BE2C (cell line): ENCODE measurements around the gene CD83.
A peak's percentile ranks its signal among the peaks of the same experiment; 100 is the strongest.

ENCODE experiments used
- DNase-seq: peaks from one replicate; pipeline ENCODE4 v3.0.0-alpha.2; 2020
- H3K27me3 ChIP-seq: fragments of 250-450 bp; sonication (Bioruptor Pico); 2 replicates; pipeline ENCODE4 v1.5.1; 2020; ENCODE audit warnings: mild to moderate bottlenecking
- H3K36me3 ChIP-seq: fragments of 250-450 bp; sonication (Bioruptor Pico); 2 replicates; pipeline ENCODE4 v1.5.1; 2020; ENCODE audit warnings: mild to moderate bottlenecking
- H3K4me1 ChIP-seq: fragments of 250-450 bp; sonication (Bioruptor Pico); 2 replicates; pipeline ENCODE4 v1.5.1; 2020
- H3K4me3 ChIP-seq: 2 replicates; pipeline ENCODE4 v1.5.1; 2011; ENCODE audit warnings: low read depth, low read length
- H3K9me3 ChIP-seq: fragments of 250-450 bp; sonication (Bioruptor Pico); 2 replicates; pipeline ENCODE4 v1.5.1; 2020
- TF ChIP-seq, protein P1 (sequence below): IDR thresholded peaks from 2 replicates; pipeline ENCODE4 v1.5.1; 2012; ENCODE audit warnings: mild to moderate bottlenecking, low read depth, low read length

Gene CD83

DNA sequence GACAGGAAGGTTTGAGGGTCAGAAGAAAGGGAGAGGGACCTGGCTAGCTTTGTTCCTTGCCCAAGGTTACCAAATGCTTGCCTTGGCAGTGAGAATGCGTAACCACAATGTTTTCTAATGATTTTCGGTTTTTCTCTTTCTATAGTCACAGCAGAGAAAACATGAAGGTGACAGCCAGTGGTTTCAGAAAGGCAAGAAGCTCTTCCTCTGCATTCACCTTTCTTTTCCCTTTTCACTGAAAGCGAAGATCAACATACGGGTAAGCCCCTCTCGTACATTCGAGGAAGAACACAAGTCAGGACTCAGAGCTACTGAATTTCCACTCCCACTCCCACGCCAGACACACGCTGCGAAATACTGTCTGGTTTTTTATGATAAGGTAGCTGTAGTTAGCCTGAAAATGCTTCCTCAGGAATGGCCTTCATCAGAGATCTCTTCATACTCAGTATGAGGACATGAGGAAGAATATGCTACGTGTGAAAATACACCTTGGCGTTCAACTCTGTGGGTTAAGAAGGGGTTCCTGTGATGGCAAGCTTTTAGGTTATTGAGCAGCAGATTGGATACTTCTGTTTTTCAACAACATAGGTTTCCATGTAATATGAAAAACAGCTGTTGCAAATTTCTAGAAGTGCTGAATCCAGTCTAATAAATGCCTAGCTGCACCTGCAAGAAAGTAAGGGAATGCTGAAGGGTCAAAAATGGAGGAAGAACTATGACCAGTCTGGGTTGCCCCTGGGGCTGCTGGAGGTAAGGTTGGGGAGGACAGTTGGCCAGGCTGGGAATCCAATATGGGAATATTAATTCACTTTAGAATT is 7.4 kb upstream of the CD83 start:
- Histone ChIP-seq H3K36me3 (no peaks in the 10 kb centered on the region), H3K4me3 (no peak overlapping the region), H3K9me3 (no peaks in the 10 kb centered on the region), H3K4me1 (no peaks in the 10 kb centered on the region), H3K27me3 (no peaks in the 10 kb centered on the region)
- TF ChIP-seq, protein P1, sequence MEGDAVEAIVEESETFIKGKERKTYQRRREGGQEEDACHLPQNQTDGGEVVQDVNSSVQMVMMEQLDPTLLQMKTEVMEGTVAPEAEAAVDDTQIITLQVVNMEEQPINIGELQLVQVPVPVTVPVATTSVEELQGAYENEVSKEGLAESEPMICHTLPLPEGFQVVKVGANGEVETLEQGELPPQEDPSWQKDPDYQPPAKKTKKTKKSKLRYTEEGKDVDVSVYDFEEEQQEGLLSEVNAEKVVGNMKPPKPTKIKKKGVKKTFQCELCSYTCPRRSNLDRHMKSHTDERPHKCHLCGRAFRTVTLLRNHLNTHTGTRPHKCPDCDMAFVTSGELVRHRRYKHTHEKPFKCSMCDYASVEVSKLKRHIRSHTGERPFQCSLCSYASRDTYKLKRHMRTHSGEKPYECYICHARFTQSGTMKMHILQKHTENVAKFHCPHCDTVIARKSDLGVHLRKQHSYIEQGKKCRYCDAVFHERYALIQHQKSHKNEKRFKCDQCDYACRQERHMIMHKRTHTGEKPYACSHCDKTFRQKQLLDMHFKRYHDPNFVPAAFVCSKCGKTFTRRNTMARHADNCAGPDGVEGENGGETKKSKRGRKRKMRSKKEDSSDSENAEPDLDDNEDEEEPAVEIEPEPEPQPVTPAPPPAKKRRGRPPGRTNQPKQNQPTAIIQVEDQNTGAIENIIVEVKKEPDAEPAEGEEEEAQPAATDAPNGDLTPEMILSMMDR = no peak
- no peak for DNase-seq

DNA sequence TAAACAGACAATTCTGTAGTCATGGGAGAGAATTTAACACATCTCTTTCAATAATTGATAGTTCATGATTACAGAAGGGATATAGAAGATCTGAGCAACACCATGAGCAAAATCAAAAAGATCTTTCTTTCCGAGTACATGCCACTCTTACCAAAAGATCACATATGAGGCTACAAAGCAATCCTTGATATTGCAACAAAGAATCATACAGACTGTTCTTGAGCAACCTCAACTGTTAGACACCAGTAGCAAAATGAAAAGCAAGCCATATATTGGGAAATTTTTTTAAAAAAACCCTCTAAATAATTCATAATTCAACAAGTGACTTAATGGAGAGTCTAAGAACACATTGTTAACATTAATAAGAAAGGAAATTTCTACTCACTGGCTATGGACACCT is 3.6 kb upstream of the CD83 start:
- Histone ChIP-seq H3K4me3 (no peak overlapping the region), H3K4me1 (no peaks in the 10 kb centered on the region), H3K36me3 (no peaks in the 10 kb centered on the region), H3K9me3 (no peaks in the 10 kb centered on the region), H3K27me3 (peaks cover 7% of the 10 kb centered on the region; the same call in 1 of the 2 replicates)
- DNase-seq = no peak
- TF ChIP-seq, protein P1 = no peak

DNA sequence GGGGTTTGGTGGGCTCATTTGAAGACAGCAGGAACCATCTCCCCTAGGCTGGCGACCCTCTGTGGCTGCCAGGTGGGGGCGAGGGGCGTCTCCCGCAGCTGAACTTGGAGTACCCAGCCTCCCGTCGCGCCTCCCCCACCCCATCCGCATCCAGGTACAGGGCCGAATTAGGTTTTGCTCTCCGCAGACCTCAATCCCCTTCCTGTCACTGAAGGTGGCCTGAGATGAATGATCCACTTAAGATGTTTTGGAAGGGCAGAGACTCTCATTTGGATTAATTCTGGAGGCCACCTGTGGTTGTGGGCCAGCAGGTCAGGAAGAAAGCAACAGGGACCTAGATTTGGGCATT is 493 bp downstream of the CD83 start:
- Histone ChIP-seq H3K4me1 (no peaks in the 10 kb centered on the region), H3K9me3 (no peaks in the 10 kb centered on the region), H3K4me3 (peak overlapping the region; percentile 66), H3K36me3 (no peaks in the 10 kb centered on the region), H3K27me3 (peaks cover 7% of the 10 kb centered on the region; the same call in 1 of the 2 replicates)
- TF ChIP-seq, protein P1 = no peak
- no peak for DNase-seq

GRCh38 chr6:14118446-14118845 is 874 bp downstream of the CD83 start:
- Histone ChIP-seq H3K4me3 (no peak overlapping the region), H3K4me1 (no peaks in the 10 kb centered on the region), H3K36me3 (no peaks in the 10 kb centered on the region), H3K9me3 (no peaks in the 10 kb centered on the region), H3K27me3 (peaks cover 7% of the 10 kb centered on the region; the same call in 1 of the 2 replicates)
- no peak for DNase-seq
- TF ChIP-seq, protein P1 = no peak

- no peaks in the 10 kb centered on the region for H3K4me1 ChIP-seq
- H3K36me3 ChIP-seq = no peaks in the 10 kb centered on the region
- no peak overlapping the region for H3K4me3 ChIP-seq
- TF ChIP-seq, protein P1 = no peak
- no peak for DNase-seq
- H3K27me3 ChIP-seq = peaks cover 7% of the 10 kb centered on the region; the same call in 1 of the 2 replicates
- H3K9me3 ChIP-seq = no peaks in the 10 kb centered on the region
Observed at GRCh38 chr6:14119784-14120183, 2.2 kb downstream of the CD83 start.

- no peaks in the 10 kb centered on the region for H3K9me3 ChIP-seq
- TF ChIP-seq, protein P1 = no peak
- no peak overlapping the region for H3K4me3 ChIP-seq
- no peaks in the 10 kb centered on the region for H3K4me1 ChIP-seq
- H3K36me3 ChIP-seq = no peaks in the 10 kb centered on the region
- no peak for DNase-seq
- peaks cover 7% of the 10 kb centered on the region; the same call in 1 of the 2 replicates for H3K27me3 ChIP-seq
Observed at GRCh38 chr6:14120546-14120945, 3.0 kb downstream of the CD83 start.
